ENCODE results near the gene CIB1.
"Not testable (repeated sequence)": the region's sequence is repeated elsewhere in the genome, so short reads cannot be mapped to it uniquely, and the experiment has no call there.

Gene CIB1

DNA sequence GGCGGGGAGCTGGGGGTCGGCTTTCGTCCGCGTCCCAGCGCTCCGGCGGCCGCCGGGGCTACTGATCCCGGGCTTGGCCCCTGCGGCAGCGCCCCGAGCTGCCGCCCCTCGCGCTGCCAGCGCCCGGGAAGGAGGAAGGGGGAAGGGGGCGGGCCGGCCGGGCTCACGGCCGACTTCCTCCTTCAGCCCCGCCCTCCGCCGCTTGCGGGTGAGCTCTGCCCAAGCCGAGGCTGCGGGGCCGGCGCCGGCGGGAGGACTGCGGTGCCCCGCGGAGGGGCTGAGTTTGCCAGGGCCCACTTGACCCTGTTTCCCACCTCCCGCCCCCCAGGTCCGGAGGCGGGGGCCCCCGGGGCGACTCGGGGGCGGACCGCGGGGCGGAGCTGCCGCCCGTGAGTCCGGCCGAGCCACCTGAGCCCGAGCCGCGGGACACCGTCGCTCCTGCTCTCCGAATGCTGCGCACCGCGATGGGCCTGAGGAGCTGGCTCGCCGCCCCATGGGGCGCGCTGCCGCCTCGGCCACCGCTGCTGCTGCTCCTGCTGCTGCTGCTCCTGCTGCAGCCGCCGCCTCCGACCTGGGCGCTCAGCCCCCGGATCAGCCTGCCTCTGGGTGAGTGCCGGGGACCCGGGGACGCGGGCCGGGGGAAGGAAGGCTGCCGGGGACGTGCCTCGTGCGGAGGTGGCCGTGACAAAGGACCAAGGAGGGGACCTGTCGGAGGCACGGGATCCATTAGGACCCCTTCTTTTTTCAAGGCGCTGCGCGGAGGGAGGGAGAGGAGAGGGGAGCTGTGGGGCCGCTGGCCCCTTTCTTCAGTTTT, 32.4 kb downstream of the CIB1 start, which contains the start of gene SEMA4B:
TSS of gene SEMA4B (plus strand) at position 201 of the 814 bp plus-strand sequence. CDS start at position 450, 249 bp downstream.
- Histone ChIP-seq H3K4me1 (ENCODE audit: control insufficient read depth, insufficient read depth, low read length) (peaks cover 29% of the 10 kb centered on the region), H3K36me3 (ENCODE audit: control insufficient read depth, insufficient read depth, low read length) (no peaks in the 10 kb centered on the region)

DNA sequence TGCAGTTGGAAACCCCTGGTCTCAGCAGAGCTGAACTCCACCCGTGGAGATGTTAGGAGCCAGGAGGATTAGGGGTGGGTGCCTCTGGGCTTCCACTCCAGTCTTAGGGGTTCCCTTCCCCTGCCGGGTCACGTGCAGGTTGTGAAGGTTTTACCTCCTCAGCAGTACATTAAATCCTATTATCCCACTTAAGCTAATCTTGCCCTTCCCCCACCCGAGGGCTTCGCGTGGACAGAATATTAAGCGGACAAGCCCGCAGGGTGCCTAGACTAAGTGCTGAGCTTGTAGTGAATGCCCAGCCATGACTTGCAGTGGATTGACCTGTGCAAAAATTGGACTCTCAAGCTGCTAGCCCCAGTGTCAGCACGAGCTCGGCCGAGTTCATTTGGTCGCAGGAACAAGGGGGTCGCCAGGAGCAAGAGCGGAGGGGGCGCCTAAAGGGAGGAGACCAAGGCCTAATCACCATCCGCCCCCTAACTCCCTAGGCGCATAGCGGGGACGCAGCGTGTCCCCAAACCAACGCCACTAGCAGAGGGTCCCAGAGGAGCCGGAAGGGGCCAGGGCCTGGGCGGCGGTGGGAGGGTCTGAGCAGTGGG, 33.1 kb downstream of the CIB1 start:
- peaks cover 29% of the 10 kb centered on the region for H3K4me1 ChIP-seq (ENCODE audit: control insufficient read depth, insufficient read depth, low read length)
- H3K36me3 ChIP-seq (ENCODE audit: control insufficient read depth, insufficient read depth, low read length): no peaks in the 10 kb centered on the region
- H3K9me3 ChIP-seq (ENCODE audit: control insufficient read depth, low read length): no peaks in the 10 kb centered on the region
- H3K4me3 ChIP-seq (ENCODE audit: low read length): peak overlapping the region; percentile 22
- no peaks in the 10 kb centered on the region for H3K27me3 ChIP-seq (ENCODE audit: control insufficient read depth, insufficient read depth, low read length)
- peak overlapping the region; percentile 87 for H3K9ac ChIP-seq (ENCODE audit: low read length)

More for the DNA sequence above, 32.4 kb downstream of the CIB1 start, which contains the start of gene SEMA4B:
- Histone ChIP-seq H3K9ac (ENCODE audit: low read length) (peak within 1 kb of the TSS; percentile 87), H3K27me3 (ENCODE audit: control insufficient read depth, insufficient read depth, low read length) (no peaks in the 10 kb centered on the region), H3K9me3 (ENCODE audit: control insufficient read depth, low read length) (no peaks in the 10 kb centered on the region), H3K4me3 (ENCODE audit: low read length) (peak within 1 kb of the TSS; percentile 32)

DNA sequence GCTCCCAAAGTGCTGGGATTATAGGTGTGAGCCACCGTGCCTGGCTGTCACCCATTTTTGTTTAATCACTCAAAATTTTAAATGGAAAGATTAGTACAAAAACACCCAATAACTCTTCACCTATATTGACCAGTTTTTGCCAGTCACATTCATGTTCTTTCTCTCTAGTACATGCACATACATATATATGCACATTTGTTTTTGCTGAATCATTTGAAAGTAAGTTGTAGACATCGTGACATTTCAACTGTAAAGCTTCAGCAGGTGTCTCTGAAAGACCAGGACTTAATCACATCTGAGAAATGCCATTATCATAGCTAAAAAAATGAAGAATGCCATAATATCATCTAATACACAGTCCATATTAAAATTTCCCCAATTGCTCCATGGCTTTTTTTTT, 39.1 kb downstream of the CIB1 start:
- H3K4me1 ChIP-seq (ENCODE audit: control insufficient read depth, insufficient read depth, low read length): peaks cover 42% of the 10 kb centered on the region

DNA sequence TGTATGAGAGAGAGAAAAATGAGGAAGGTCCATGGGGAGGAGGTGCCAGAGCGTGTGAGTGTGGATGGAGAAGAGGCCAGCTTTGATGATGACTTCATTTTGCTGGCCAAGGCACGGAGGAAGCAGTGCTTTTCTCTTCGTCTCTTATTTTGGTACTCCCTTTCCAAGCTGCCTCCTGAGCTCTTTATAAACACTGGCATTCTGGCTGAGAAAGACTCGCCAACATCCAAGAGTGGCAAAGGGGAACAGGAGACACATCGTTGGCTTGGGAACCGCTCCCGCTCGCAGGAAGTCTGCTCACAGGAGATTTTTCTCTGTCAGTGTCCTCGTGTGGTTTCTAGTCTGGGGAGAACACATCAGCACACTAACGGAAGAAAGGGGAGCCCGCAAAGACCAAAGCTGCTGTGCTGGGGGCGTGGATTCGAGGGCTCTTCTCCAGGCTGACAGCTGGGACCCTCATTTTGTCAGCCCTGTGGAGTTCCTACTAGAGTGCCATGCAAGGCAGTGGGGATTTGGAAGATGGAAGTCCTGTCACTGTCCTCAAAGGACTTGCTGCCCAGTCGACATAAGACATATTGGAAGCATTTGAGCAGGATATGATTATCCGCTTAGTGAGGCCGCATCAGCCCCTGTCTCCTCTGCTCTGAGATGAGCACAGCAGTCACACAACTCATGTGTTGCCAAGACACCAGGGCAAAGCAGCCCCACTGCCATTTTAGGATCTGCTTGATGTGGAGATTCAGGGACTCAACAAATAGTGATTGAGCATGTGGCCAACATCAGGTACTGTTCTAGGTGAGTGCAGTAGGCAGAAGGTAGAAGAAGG, 40.6 kb downstream of the CIB1 start:
- H3K27me3 ChIP-seq (ENCODE audit: control insufficient read depth, insufficient read depth, low read length): no peaks in the 10 kb centered on the region
- peaks cover 42% of the 10 kb centered on the region for H3K4me1 ChIP-seq (ENCODE audit: control insufficient read depth, insufficient read depth, low read length)
- H3K4me3 ChIP-seq (ENCODE audit: low read length): no peak overlapping the region
- H3K36me3 ChIP-seq (ENCODE audit: control insufficient read depth, insufficient read depth, low read length): no peaks in the 10 kb centered on the region
- no peaks in the 10 kb centered on the region for H3K9me3 ChIP-seq (ENCODE audit: control insufficient read depth, low read length)
- H3K9ac ChIP-seq (ENCODE audit: low read length): no peak overlapping the region

More for the DNA sequence above, 39.1 kb downstream of the CIB1 start:
- Histone ChIP-seq H3K9ac (ENCODE audit: low read length) (no peak overlapping the region), H3K27me3 (ENCODE audit: control insufficient read depth, insufficient read depth, low read length) (no peaks in the 10 kb centered on the region), H3K36me3 (ENCODE audit: control insufficient read depth, insufficient read depth, low read length) (no peaks in the 10 kb centered on the region), H3K4me3 (ENCODE audit: low read length) (no peak overlapping the region), H3K9me3 (ENCODE audit: control insufficient read depth, low read length) (no peaks in the 10 kb centered on the region)

DNA sequence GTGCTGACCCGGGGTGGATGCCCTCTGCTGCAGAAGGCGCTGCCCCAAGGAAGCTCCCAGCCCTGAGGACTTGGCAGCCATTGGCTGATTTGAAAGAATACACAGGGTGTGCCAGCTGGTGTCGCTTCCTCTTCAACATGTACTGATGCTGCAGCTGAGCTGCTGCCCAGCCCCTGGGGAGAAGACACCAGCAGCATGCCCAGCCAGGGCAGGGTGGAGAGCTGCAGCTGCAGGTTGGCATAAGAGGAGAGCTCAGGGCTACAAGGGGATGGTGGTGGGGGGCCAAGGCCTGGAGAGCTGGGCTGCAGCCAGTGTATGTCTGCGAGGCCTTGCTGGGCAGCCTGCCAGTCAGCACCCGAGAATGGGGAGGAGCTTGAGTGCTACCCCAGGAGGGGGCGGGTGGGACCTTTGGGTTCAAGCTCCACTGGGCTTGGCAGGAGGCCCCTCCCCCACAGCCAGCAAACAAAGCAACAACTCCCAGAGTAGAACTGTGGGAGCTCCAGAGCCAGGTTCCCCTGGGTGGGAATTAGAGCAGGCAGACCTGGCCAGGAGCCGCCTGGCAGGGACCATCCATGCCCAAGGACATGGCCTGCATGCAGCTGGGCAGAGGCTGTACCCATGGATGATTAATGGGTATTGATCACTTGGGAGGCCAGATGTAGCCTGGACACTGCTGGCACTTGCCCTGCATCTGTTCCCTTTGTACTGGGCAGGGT, 41.8 kb downstream of the CIB1 start:
- Histone ChIP-seq H3K36me3 (ENCODE audit: control insufficient read depth, insufficient read depth, low read length) (no peaks in the 10 kb centered on the region), H3K4me3 (ENCODE audit: low read length) (no peak overlapping the region), H3K4me1 (ENCODE audit: control insufficient read depth, insufficient read depth, low read length) (peaks cover 46% of the 10 kb centered on the region), H3K9ac (ENCODE audit: low read length) (peak overlapping the region; percentile 17), H3K9me3 (ENCODE audit: control insufficient read depth, low read length) (no peaks in the 10 kb centered on the region), H3K27me3 (ENCODE audit: control insufficient read depth, insufficient read depth, low read length) (no peaks in the 10 kb centered on the region)

DNA sequence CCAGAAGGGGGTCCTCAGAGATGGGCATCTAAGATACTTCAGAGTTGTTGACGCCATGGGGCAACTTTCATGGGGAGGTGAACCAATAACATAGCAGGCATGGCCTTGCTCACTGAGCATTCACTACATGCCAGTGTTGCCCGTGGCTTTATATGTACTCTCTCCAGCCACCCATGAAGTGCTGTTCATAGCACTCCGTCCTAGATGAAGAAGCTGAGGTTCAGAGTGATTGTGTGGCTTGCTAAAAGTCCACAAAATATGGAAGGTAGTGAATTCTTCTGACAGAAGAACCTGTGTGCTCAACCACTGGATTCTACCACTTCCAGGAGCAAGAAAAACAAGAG, 42.4 kb downstream of the CIB1 start:
- Histone ChIP-seq H3K9me3 (ENCODE audit: control insufficient read depth, low read length) (no peaks in the 10 kb centered on the region), H3K27me3 (ENCODE audit: control insufficient read depth, insufficient read depth, low read length) (no peaks in the 10 kb centered on the region), H3K9ac (ENCODE audit: low read length) (peak overlapping the region; percentile 23), H3K4me1 (ENCODE audit: control insufficient read depth, insufficient read depth, low read length) (peaks cover 47% of the 10 kb centered on the region), H3K4me3 (ENCODE audit: low read length) (no peak overlapping the region), H3K36me3 (ENCODE audit: control insufficient read depth, insufficient read depth, low read length) (no peaks in the 10 kb centered on the region)

DNA sequence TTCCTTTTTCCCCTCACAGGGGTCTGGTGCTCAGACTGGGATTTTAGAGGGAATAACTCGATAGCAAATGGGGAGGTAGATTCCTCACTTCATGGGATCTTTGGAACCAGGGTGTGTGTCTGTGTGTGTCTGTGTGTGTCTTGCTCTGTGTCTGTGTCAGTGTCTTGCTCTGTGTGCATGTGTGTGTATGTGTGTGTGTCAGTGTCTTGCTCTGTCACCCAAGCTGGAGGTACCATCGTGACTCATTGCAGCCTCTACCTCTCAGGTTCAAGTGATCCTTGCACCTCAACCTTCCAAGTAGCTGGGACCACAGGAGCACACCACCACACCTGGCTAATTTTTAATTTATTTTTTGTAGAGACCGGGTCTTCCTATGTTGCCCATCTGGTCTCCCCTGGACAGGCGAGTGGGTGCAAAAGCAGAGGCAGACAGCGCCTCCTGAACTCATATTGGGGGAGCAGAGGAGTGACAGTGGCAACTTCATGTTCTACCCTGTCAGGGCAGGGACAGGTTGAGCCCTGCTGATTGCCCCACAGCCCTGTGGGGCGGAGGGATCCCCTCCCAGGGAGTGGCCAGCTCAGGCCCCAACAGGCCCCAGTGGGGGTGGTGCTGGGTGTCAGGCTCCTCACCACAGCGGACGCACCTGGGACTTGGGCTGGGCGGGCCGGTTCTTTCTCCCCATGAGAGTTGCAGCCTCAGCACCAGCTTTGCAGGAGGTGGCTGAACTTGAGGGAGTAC, 43.0 kb downstream of the CIB1 start:
- H3K4me3 ChIP-seq (ENCODE audit: low read length): no peak overlapping the region
- H3K4me1 ChIP-seq (ENCODE audit: control insufficient read depth, insufficient read depth, low read length): peaks cover 52% of the 10 kb centered on the region

DNA sequence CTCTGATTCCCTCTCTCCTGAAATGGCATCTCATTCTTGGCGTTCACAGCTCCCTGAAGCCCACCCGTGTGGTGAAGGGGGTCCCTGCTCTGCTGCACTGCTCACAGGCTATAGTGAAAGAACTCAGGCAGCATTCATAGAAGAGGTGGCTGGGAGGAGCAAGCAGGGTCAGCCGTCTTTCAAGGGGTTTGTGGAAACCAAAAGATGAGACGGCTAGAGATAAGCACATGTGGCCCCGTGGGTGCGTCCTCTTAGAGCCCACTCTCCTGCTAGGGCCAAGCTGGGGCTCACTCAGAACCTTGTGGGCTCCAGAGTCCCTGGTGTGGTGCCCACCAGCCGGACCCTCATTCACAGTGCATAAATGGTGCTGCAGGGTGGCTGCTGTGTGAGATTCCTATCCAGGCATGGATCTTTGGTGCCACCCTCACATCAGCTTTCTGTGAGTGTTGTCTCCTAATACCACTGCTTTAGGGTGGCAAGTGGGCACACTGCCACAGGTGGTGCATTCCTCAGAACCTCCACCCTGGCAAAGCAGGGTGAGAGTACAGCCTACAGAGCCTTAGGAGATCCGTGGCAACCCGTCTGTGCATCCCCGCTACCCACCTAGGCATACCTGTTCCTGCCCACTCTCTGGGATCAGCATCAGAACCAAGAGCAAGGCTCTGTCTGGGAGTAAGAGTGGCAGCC, 43.8 kb downstream of the CIB1 start:
- Histone ChIP-seq H3K4me3 (ENCODE audit: low read length) (no peak overlapping the region), H3K4me1 (ENCODE audit: control insufficient read depth, insufficient read depth, low read length) (peaks cover 60% of the 10 kb centered on the region), H3K36me3 (ENCODE audit: control insufficient read depth, insufficient read depth, low read length) (no peaks in the 10 kb centered on the region), H3K27me3 (ENCODE audit: control insufficient read depth, insufficient read depth, low read length) (no peaks in the 10 kb centered on the region), H3K9me3 (ENCODE audit: control insufficient read depth, low read length) (no peaks in the 10 kb centered on the region), H3K9ac (ENCODE audit: low read length) (no peak overlapping the region)

More for the DNA sequence above, 43.0 kb downstream of the CIB1 start:
- Histone ChIP-seq H3K36me3 (ENCODE audit: control insufficient read depth, insufficient read depth, low read length) (no peaks in the 10 kb centered on the region), H3K9ac (ENCODE audit: low read length) (peak overlapping the region; percentile 23), H3K9me3 (ENCODE audit: control insufficient read depth, low read length) (no peaks in the 10 kb centered on the region), H3K27me3 (ENCODE audit: control insufficient read depth, insufficient read depth, low read length) (no peaks in the 10 kb centered on the region)

DNA sequence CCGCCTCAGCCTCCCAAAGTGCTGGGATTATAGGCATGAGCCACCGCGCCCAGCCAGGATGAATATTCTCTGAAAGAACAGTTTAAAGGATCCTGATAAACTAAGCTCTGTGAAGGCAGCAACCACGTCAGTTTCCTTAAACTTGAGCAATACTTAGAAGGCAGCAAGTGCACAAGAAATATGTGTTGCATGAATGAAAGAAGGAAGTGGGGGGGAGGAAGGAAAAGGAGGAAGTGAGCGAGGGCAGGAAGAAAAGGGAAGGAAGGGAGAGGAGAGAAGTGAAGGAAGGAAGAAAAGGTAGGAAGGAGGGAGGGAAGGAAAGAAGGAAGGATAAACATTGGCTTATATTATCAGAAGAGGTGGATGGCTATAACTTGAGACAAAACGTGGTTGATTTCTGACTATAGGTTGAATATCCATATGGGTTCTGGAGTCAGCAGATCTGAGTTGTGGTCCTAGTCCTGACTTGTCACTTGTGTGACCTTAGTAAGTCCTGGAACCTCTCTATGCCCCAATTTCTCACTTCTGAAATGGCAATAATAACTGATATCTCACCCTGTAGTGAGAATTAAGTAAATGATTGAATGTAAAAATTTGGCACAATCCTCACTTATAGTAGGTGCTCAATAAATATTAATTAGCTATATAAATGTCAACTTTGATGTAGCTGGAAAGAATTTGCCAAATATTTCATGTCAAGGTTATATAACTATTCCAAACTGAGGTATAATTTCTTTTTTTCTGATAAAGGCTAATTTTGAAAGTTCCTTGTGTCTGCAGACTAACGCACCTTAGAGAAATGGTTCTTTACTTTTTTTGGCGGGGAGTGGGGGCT, 44.6 kb downstream of the CIB1 start:
- Histone ChIP-seq H3K9me3 (ENCODE audit: control insufficient read depth, low read length) (no peaks in the 10 kb centered on the region), H3K36me3 (ENCODE audit: control insufficient read depth, insufficient read depth, low read length) (no peaks in the 10 kb centered on the region), H3K27me3 (ENCODE audit: control insufficient read depth, insufficient read depth, low read length) (no peaks in the 10 kb centered on the region), H3K9ac (ENCODE audit: low read length) (no peak overlapping the region), H3K4me3 (ENCODE audit: low read length) (no peak overlapping the region), H3K4me1 (ENCODE audit: control insufficient read depth, insufficient read depth, low read length) (peaks cover 65% of the 10 kb centered on the region)

DNA sequence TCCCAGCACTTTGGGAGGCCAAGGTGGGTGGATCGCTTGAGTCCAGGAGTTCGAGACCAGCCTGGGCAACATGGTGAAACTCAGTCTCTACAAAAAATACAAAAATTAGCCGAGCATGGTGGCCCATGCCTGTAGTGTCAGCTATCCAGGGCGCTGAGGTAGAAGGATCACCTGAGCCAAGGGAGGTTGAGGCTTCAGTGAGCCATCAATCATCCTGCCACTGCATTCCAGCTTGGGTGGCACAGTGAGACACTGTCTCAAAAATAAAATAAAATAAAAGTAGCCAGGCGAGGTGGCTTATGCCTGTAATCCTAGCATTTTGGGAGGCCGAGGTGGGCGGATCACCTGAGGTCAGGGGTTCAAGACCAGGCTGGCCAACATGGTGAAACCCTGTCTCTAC, 45.7 kb downstream of the CIB1 start:
- H3K27me3 ChIP-seq (ENCODE audit: control insufficient read depth, insufficient read depth, low read length); H3K4me3 ChIP-seq (ENCODE audit: low read length): not testable (repeated sequence)
- H3K4me1 ChIP-seq (ENCODE audit: control insufficient read depth, insufficient read depth, low read length): peaks cover 65% of the 10 kb centered on the region

More for the DNA sequence above, 45.7 kb downstream of the CIB1 start:
- not testable (repeated sequence) for H3K9me3 ChIP-seq (ENCODE audit: control insufficient read depth, low read length); H3K36me3 ChIP-seq (ENCODE audit: control insufficient read depth, insufficient read depth, low read length); H3K9ac ChIP-seq (ENCODE audit: low read length)

Measured in mucosa of stomach (tissue), 1 donor.